C4-2B (cell line): ENCODE results near the gene TLR3.
A peak's percentile ranks its signal among the peaks of the same experiment; 100 is the strongest.

ENCODE experiments used
- H3K27ac ChIP-seq: fragments of 450-650 bp; 2 replicates; pipeline ENCODE4 v1.5.1; 2017
- CTCF ChIP-seq: fragments of 450-650 bp; conservative IDR thresholded peaks from 2 replicates; pipeline ENCODE4 v1.5.1; 2017; ENCODE audit warnings: mild to moderate bottlenecking
- ZFX ChIP-seq: fragments of 450-650 bp; IDR thresholded peaks from 2 replicates; pipeline ENCODE4 v1.6.1; 2017

Gene TLR3

GRCh38 chr4:186068581-186069348 lies at the start of gene TLR3:
Gene TLR3, plus strand, starts transcription at chr4:186069156. Its CDS starts 7,464 bp downstream, at chr4:186076620.
- TF ChIP-seq ZFX (no peak), CTCF (no peak)
- no peak within 1 kb of the TSS for H3K27ac ChIP-seq

GRCh38 chr4:186019269-186019668 lies 49.7 kb upstream of the TLR3 start:
- TF ChIP-seq CTCF (no peak), ZFX (no peak)
- no peak overlapping the region for H3K27ac ChIP-seq

DNA sequence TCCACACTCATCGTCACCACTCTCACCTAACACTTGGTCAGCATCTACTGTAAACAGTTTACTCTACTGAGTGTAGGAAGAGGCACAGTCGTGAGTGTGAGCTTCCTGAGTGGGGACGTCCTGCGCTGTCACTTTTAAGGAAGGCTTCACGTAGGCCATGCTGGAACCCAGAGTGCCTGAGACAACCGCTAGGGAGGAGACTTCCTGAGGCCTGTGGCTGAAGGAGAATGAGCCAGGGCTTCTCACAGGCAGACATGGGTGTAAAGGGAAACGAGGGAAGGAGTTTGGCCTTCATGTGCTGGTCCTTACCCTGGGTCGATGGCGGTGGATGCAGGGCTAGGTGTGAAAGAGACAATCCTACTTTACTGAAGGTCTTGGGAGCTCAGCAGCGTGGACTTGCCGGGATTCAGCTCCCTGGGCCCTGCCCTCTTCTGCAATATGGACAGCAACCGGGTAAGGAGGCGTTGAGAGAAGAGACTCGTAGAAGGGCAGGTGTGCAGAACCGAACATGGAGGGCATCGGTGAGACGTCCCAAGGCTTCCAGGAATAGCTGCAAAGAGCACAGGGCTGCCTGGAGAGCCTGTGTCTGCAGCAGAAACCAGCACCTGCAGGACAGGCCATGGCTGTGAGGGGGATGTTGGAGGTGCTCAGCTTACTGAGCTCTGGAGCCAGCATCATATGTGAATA lies 48.7 kb upstream of the TLR3 start:
- H3K27ac ChIP-seq: no peak overlapping the region
- TF ChIP-seq ZFX (no peak), CTCF (no peak)

GRCh38 chr4:186020793-186021407 lies 48.1 kb upstream of the TLR3 start:
- H3K27ac ChIP-seq: no peak overlapping the region
- TF ChIP-seq CTCF: no peak
- no peak for TF ChIP-seq ZFX

DNA sequence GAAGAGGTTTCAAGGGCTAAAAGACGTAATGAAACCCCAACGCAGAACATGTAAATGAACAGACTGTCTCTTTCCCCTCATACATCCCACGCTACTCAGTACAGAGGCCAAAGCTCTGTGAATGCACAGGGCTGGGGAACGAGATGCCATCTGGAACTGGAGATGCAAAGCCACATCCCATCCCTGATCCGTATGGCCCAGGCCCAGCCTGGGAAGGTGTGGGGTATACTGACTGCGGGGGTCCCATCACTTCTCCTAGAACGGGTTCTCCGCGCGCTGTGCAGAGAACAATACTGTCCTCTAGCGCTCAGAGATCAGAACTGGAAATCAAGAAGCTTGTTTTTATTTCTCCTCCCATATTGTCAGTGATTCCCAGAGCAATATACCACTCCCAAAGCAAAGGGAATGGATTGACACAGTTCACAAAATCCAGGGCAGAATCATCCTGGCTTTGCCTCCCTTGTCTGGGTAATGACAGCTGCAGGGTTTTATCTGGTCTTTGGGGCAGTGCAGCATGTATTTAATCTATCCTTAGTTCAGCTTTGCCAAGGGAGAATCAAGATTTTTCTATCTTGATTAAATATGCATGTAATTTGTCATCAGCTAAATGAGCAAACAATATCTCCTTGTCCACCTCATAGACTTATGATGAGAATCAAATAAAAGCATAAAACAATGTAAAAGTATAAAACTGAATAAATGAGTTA lies 47.3 kb upstream of the TLR3 start:
- TF ChIP-seq ZFX (no peak), CTCF (peak; percentile 96)

DNA sequence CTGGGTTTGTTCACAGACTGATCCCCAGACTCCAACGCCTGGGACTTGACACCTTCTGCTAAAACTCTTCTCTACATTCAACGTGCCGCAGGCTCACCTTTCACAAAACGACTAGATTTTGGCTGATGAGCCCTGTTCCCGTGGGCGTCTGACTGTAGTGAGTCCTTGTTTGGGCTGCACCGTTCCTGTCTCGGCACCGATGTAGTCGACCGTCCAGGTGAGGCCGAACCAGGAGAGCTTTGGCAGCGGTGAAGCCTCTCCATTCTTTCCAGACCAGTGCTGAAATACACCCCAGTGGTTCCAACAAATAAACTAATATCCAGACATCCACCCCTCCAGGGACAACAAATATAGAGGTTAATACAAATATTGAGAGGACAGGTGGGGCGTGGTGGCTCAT lies 45.0 kb upstream of the TLR3 start:
- no peak for TF ChIP-seq CTCF
- no peak for TF ChIP-seq ZFX

More for the DNA sequence above, 47.3 kb upstream of the TLR3 start:
- H3K27ac ChIP-seq: no peak overlapping the region

More for the DNA sequence above, 45.0 kb upstream of the TLR3 start:
- no peak overlapping the region for H3K27ac ChIP-seq
